Calu3 (cell line): ENCODE data around the gene SLC35E4. TPM values are rescaled to one million over a fixed set of nuclear protein-coding genes. Genes with fewer than 3 reads are reported as not detected.

Source experiments
- total RNA-seq: library from RNA; stranded (reverse); gene quantifications from 2 replicates; pipeline ENCODE4 v1.2.3, GENCODE V29; 2022

Gene SLC35E4
- total RNA-seq, 1 experiment from 2014 or later: 3.2 TPM

Other genes starting within 250 kb of the SLC35E4 start
- gene RNF215, start 248.4 kb upstream of the SLC35E4 start, total RNA-seq: 42.5 and 48.8 TPM in 2 replicates
- 32.1 and 39.1 TPM in 2 replicates for gene SEC14L2, start 238.8 kb upstream of the SLC35E4 start, total RNA-seq
- gene MTFP1, start 210.0 kb upstream of the SLC35E4 start, total RNA-seq: 30.5 and 33.6 TPM in 2 replicates
- not detected in 2 replicates for gene SEC14L3, start 163.8 kb upstream of the SLC35E4 start, total RNA-seq
- gene SEC14L4, start 130.1 kb upstream of the SLC35E4 start, total RNA-seq: 0.35 and 0.98 TPM in 2 replicates
- gene SEC14L6, start 89.0 kb upstream of the SLC35E4 start, total RNA-seq: 0.26 and 0.47 TPM in 2 replicates
- 6.5 and 8.2 TPM in 2 replicates for gene GAL3ST1, start 61.1 kb upstream of the SLC35E4 start, total RNA-seq
- gene PES1, start 43.9 kb upstream of the SLC35E4 start, total RNA-seq: 98.9 and 106 TPM in 2 replicates
- gene TCN2, start 28.6 kb upstream of the SLC35E4 start, total RNA-seq: 11.0 and 25.9 TPM in 2 replicates
- gene DUSP18, start 32.1 kb downstream of the SLC35E4 start, total RNA-seq: 10.7 and 11.6 TPM in 2 replicates
- gene OSBP2, start 59.1 kb downstream of the SLC35E4 start, total RNA-seq: 5.2 and 7.9 TPM in 2 replicates